ENCODE measurements around the gene GHR.

Gene GHR

DNA sequence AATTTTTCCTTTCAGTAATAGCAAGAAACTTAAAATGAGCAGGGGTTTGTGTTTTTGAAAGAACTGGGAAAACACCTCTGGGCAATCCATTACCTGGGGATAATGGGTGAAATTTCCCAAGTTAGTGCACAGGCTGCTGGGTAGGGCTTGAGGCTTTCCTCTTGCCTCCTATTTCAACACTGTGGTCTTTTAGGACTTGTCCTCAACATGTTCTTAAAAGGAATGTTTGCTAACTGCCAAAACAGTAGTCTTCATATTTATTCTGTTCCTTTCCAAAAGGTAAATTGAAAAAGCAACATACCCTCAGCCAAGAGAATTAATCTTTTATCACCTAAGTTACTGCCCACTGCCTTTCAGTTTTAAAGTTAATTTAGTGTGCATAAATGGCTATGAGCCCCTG lies 175.1 kb downstream of the GHR start:
- TF ChIP-seq ZFP30 (CRISPR knock-in tag; IDR thresholded peaks at IDR 0.05) (no peak), ZNF70 (CRISPR knock-in tag; IDR thresholded peaks at IDR 0.05) (no peak), OSR1 (CRISPR knock-in tag; IDR thresholded peaks at IDR 0.05) (no peak), RARB (CRISPR knock-in tag; IDR thresholded peaks at IDR 0.05) (no peak), TOX (CRISPR knock-in tag; IDR thresholded peaks at IDR 0.05; ENCODE audit: borderline replicate concordance) (no peak), ISL1 (CRISPR knock-in tag; IDR thresholded peaks at IDR 0.05) (no peak), ESRRG (CRISPR knock-in tag; IDR thresholded peaks at IDR 0.05) (no peak), CSRNP3 (CRISPR knock-in tag; IDR thresholded peaks at IDR 0.05) (no peak), BACH2 (CRISPR knock-in tag; IDR thresholded peaks at IDR 0.05; ENCODE audit: borderline replicate concordance) (no peak), ZNF8 (CRISPR knock-in tag; IDR thresholded peaks at IDR 0.05) (no peak), CSDC2 (CRISPR knock-in tag; IDR thresholded peaks at IDR 0.05) (no peak), PATZ1 (CRISPR knock-in tag; IDR thresholded peaks at IDR 0.05; ENCODE audit: borderline replicate concordance) (no peak), POU6F1 (CRISPR knock-in tag; IDR thresholded peaks at IDR 0.05; ENCODE audit: borderline replicate concordance, low read depth) (no peak)
- TF ChIP-seq, protein P1, sequence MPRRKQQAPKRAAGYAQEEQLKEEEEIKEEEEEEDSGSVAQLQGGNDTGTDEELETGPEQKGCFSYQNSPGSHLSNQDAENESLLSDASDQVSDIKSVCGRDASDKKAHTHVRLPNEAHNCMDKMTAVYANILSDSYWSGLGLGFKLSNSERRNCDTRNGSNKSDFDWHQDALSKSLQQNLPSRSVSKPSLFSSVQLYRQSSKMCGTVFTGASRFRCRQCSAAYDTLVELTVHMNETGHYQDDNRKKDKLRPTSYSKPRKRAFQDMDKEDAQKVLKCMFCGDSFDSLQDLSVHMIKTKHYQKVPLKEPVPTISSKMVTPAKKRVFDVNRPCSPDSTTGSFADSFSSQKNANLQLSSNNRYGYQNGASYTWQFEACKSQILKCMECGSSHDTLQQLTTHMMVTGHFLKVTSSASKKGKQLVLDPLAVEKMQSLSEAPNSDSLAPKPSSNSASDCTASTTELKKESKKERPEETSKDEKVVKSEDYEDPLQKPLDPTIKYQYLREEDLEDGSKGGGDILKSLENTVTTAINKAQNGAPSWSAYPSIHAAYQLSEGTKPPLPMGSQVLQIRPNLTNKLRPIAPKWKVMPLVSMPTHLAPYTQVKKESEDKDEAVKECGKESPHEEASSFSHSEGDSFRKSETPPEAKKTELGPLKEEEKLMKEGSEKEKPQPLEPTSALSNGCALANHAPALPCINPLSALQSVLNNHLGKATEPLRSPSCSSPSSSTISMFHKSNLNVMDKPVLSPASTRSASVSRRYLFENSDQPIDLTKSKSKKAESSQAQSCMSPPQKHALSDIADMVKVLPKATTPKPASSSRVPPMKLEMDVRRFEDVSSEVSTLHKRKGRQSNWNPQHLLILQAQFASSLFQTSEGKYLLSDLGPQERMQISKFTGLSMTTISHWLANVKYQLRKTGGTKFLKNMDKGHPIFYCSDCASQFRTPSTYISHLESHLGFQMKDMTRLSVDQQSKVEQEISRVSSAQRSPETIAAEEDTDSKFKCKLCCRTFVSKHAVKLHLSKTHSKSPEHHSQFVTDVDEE (CRISPR knock-in tag; IDR thresholded peaks at IDR 0.05), result no peak
- ATAC-seq, result no peak

- ATAC-seq, result no peak
- TF ChIP-seq OSR1 (CRISPR knock-in tag; IDR thresholded peaks at IDR 0.05) (no peak), ZNF565 (CRISPR knock-in tag; conservative IDR thresholded peaks at IDR 0.05; ENCODE audit: low read depth) (no peak), CSDC2 (CRISPR knock-in tag; IDR thresholded peaks at IDR 0.05) (no peak), ESRRG (CRISPR knock-in tag; IDR thresholded peaks at IDR 0.05) (no peak), PATZ1 (CRISPR knock-in tag; IDR thresholded peaks at IDR 0.05; ENCODE audit: borderline replicate concordance) (no peak), SNAI2 (CRISPR knock-in tag; IDR thresholded peaks at IDR 0.05) (no peak), CREB5 (CRISPR knock-in tag; IDR thresholded peaks at IDR 0.05; ENCODE audit: low read depth) (no peak), ISL1 (CRISPR knock-in tag; IDR thresholded peaks at IDR 0.05) (no peak), CSRNP3 (CRISPR knock-in tag; IDR thresholded peaks at IDR 0.05) (no peak), ZC3H10 (CRISPR knock-in tag; IDR thresholded peaks at IDR 0.05) (no peak), GLIS3 (CRISPR knock-in tag; IDR thresholded peaks at IDR 0.05) (no peak), BACH2 (CRISPR knock-in tag; IDR thresholded peaks at IDR 0.05; ENCODE audit: borderline replicate concordance) (no peak), POU6F1 (CRISPR knock-in tag; IDR thresholded peaks at IDR 0.05; ENCODE audit: borderline replicate concordance, low read depth) (no peak)
- TF ChIP-seq, protein P1 (CRISPR knock-in tag; IDR thresholded peaks at IDR 0.05), result no peak
Observed at GRCh38 chr5:42599106-42599505, 175.9 kb downstream of the GHR start.
